Mammary epithelial cell (primary cell): ENCODE data around the gene LMBR1.

Source experiments
- CTCF ChIP-seq, 2 donors: IDR thresholded peaks in 1 of 2; conservative IDR thresholded peaks in 1 of 2; 2 replicates each; pipeline ENCODE4 v1.5.1; 2011 to 2012; ENCODE audit warnings: inconsistent platforms in 2 of 2, low read length in 2 of 2, mild to moderate bottlenecking in 2 of 2, control low read depth in 1 of 2, low read depth in 1 of 2; ENCODE audit not compliant: insufficient read depth in 1 of 2; ENCODE audit errors: extremely low read depth in 1 of 2
- EZH2 ChIP-seq: IDR thresholded peaks from 2 replicates; pipeline ENCODE4 v1.6.1; 2012; ENCODE audit warnings: low read length, inconsistent platforms, borderline replicate concordance

DNA sequence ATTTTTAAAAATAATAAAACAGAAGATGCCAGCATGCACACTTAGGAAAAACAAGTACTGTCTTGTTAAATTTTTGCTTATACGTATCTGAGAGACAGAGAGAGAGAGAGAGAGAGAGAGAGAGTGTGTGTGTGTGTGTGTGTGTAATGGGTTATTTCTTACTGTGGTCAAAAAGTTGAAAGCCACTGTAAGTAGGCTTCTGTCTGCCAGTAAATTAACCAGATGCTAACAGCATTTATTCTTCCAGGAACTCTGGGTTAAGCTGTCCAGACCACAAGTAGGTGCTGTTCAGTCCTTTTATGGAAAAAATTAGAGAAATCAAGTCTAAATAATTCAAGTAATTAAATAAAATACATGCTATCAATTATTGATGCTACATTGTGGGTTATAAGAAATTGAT is 212.7 kb downstream of the LMBR1 start:
- no peak for TF ChIP-seq CTCF (conservative IDR thresholded peaks at IDR 0.05 in 1 of 2, IDR thresholded peaks at IDR 0.05 in 1 of 2; ENCODE audit: extremely low read depth in 1 of 2, insufficient read depth in 1 of 2, low read depth in 1 of 2, low read length in 2 of 2)
- TF ChIP-seq EZH2, result no peak
